Activated T-cell treated with anti-CD3 and anti-CD28 coated beads, Interleukin-2, amount 50 U/mL, for 48 hours (primary cell): ENCODE results near the gene TTL.
A peak's percentile ranks its signal among the peaks of the same experiment; 100 is the strongest.
"Not testable (repeated sequence)": the region's sequence is repeated elsewhere in the genome, so short reads cannot be mapped to it uniquely, and the experiment has no call there.

Source experiments
- DNase-seq, 2 experiments: peaks; one replicate each; pipeline ENCODE4 v3.0.0-alpha.2; 2020

The TTL gene

DNA sequence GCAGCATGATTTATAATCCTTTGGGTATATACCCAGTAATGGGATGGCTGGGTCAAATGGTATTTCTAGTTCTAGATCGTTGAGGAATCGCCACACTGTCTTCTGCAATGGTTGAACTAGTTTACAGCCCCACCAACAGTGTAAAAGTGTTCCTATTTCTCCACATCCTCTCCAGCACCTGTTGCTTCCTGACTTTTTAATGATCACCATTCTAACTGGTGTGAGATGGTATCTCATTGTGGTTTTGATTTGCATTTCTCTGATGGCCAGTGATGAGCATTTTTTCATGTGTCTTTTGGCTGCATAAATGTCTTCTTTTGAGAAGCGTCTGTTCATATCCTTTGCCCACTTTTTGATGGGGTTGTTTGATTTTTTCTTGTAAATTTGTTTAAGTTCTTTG is 42.3 kb downstream of the TTL start:
- not testable (repeated sequence) for DNase-seq

DNA sequence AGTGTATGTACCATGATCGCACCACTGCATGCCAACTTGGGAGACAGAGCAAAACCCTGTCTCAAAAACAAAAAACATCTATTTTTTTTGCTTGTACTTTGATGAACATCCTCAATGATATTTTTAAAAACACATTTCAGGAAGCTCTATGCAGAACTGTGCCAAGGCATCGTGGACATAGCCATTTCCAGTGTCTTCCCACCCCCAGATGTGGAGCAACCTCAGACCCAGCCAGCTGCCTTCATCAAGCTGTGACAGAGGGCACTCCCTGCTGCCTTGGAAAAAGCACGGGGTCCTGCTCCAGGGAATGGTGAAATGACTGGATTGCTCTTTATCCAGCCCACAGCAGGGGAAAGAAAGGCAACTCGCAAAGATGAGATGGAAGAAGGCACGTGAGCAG is 46.6 kb downstream of the TTL start:
- DNase-seq: no peak

DNA sequence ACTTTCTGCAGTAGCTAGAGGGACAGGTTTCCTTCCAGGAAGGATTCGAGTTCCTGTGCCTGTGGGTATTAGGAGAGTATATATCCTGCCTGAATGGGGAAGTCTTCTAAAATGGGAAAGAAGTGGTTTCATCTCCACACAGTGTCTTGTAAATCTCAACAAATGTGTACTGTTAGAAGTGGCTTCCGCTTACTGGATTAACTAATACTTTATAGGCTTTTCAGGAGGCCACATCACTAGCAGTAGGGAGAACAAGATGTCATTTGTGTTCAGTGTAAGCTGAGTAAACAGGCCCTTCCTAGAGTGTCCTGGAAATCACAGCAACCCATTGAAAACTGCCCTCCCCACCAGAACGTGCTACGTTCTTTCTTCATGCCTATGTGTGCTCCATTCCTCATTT is 47.8 kb downstream of the TTL start:
- DNase-seq: no peak

- DNase-seq: no peak
Observed at GRCh38 chr2:112530728-112531127, 48.8 kb downstream of the TTL start.

DNA sequence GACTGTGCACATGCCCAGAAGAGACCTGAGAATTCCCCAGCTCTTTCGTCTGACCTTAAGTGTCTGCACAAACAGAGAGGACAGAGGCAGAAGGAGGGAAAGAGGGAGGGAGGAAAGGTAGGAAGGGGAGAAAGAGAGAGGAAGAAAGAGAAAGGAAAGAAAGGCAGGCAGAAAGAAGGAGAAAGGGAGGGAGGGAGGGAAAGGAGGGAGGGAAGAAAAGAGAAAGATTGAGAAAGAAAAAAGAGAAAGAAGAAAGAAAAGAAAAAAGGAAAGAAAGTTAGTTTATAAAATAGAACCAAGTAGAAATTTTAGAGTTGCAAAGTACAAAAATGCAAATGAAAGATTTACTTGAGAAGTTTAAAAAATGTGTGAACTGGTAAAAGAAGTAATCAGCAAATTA is 52.9 kb downstream of the TTL start:
- no peak for DNase-seq

DNA sequence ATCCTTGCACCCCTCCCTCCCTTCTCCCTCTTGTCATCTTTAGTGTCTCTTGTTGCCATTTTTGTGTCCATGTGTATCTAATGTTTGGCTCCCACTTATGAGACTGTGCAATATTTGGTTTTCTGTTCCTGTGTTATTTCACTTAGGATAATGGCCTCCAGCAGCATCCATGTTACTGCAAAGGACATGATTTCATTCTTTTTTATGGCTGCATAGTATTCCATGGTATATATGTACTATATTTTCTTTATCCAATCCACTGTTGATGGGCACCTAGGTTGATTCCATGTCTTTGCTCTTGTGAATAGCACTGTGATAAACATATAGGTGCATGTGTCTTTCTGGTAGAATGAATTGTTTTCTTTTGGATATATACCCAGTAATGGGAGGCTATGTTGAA is 54.7 kb downstream of the TTL start:
- not testable (repeated sequence) for DNase-seq

- no peak for DNase-seq
Observed at GRCh38 chr2:112539306-112539705, 57.4 kb downstream of the TTL start.

- no peak for DNase-seq
Observed at GRCh38 chr2:112540906-112541305, 59.0 kb downstream of the TTL start.

- peak; percentile 36 to 40 for DNase-seq
Observed at GRCh38 chr2:112541315-112542122, 59.6 kb downstream of the TTL start.

- DNase-seq: peak; percentile 89
Observed at GRCh38 chr2:112542123-112542983, 60.4 kb downstream of the TTL start, which contains the start of gene POLR1B. Gene POLR1B (plus strand): TSS chr2:112542465. CDS start chr2:112542495, 30 bp downstream.

GRCh38 chr2:112542984-112543661 is 61.2 kb downstream of the TTL start:
- peak; percentile 36 to 41 for DNase-seq

DNA sequence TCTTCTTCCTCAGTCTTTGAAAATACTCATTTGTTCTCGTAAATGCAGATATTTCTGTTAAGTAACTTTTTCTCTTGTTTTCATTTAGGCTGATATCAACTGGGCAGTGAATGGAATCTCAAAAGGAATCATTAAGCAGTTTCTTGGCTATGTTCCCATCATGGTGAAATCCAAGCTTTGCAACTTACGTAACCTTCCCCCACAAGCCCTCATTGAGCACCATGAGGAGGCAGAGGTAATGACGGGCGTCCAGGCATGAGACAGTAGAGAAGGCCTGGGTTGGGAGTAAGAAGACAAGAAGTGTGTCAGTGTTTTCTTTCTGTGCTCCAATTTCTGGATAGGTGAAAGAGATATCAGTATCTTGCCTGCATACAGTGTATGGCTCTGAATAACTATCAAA is 65.4 kb downstream of the TTL start:
- no peak for DNase-seq

- DNase-seq: no peak
Observed at GRCh38 chr2:112548980-112549379, 67.0 kb downstream of the TTL start.

- no peak for DNase-seq
Observed at GRCh38 chr2:112566104-112566503, 84.1 kb downstream of the TTL start.

GRCh38 chr2:112566508-112566907 is 84.6 kb downstream of the TTL start:
- DNase-seq: not testable (repeated sequence)

GRCh38 chr2:112572005-112572404 is 90.0 kb downstream of the TTL start:
- no peak for DNase-seq

GRCh38 chr2:112577756-112578155 is 95.8 kb downstream of the TTL start:
- DNase-seq: no peak

DNA sequence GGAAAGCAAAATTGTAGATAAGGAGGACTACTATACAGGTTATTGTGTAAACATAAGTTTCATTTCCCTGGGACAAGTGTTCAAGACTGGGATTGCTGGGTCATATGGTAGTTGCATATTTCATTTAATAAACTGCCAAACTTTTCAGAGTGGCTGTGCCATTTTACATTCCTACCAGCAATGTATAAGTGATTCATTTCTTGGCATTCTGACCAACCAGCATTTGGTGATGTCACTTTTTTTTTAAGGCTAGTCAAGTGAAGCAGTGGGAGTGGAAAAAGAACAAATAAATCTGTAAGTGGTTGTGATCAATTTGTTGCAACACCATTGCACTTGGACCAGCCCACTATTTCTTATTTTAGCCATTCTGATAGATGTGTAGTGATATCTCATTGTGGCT is 97.3 kb downstream of the TTL start:
- no peak for DNase-seq

DNA sequence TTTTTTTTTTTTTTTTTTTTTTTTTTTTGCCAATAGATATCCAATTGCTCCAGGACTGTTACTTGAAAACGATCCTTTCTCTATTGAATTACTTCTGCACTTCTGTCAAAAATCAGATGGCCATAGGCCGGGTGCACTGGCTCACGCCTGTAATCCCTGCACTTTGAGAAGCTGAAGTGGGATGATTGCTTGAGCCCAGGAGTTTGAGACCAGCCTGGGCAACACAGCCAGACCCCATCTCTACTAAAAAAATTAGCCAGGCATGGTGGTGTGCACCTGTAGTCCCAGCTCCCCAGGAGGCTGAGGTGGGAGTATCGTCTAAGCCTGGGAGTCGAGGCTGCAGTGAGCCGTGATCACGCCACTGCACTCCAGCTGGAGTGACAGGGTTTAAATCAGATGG is 98.1 kb downstream of the TTL start:
- no peak for DNase-seq

DNA sequence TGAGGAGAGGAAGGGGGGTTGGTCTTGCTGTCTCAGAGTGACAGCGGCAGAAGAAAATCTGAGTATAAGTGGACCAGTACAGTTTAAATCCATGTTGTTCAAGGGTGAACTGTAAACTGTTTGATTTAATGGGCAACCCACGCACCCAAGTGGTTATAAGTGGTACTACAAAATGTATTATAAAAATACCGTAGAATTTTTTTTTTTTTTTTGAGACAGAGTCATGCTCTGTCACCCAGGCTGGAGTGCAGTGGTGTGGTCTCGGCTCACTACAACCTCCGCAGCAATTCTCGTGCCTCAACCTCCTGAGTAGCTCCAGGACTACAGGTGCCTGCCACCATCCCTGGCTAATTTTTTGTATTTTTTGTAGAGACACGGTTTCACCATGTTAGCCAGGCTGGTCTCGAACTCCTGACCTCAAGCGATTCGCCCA is 100.4 kb downstream of the TTL start:
- DNase-seq: peak; percentile 38 to 46

GRCh38 chr2:112583497-112584133 is 101.7 kb downstream of the TTL start:
- DNase-seq: peak in 1 of 2 experiments; percentile 23

DNA sequence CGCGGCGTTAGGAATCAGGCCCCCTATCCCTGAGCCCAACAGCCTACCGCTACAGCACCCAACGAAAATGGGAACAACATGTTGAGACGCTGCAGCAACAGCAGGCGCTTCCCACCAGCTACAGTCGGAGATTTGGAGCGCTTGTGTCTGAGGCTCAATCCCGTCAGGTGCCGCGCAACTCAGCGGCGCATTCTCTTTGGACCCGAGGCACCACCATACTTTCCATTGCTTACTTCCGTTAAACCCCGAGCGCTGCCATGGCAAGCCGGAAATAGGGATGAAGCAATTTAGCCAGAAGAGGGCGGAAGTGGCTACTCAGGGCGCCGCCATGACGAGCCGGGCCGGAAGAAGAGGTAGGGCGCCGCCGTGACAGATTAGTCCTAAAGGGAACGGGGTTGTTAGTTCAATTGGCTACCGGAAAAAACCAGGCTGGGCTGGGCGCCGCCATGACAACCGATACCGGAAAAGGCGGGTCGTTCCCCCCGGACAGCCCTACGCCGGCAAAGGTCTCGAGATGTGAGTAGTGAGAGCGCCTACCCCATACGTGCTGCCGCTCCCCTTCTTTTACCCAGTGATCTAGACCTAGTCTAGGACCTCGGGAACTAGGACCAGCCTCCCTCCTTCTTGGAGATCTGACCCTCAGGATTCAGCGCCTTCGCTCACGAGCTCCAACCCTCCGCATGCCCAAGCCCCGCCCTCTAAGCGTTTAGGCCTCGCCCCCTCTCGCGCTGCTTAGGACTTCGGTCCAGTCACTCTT is 102.4 kb downstream of the TTL start, which contains the start of gene CHCHD5:
CHCHD5 (plus strand) TSS at position 476 of the 757 bp plus-strand sequence; CDS start at position 515, 39 bp downstream.
- DNase-seq: peak; percentile 92 to 94
